ENCODE data around the gene GBP7. TPM values are rescaled to one million over a fixed set of nuclear protein-coding genes. Genes with fewer than 3 reads are reported as not detected.

GBP7 gene
- polyA plus RNA-seq, 3 donors, result not detected

DNA sequence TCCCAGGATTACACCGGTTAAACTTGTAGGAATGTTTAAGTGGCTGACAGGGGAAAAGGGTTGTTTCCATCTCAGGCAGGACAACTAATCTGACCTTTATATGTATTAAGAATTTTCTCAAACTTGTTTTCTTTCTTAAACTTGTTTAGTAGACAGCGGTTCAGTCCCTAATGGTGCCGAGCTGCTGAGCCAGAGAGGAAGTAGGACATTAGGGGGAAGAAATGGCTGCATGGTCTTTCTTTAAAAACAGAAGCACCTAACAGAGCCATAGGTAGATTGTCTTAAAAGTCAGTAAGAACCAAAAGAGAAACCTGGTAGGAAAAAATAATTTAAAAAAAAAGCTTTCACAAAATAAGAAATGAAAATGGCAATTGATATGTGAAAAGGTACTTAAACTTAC, 19.7 kb upstream of the GBP7 start:
- Histone ChIP-seq H3K4me1 (ENCODE audit: control insufficient read depth in 1 of 2, insufficient read depth in 2 of 2, low read length in 2 of 2) (peaks cover 14 to 30% of the 10 kb centered on the region in 2 donors), H3K79me2 (ENCODE audit: insufficient read depth, low read length) (no peaks in the 10 kb centered on the region), H2AFZ (ENCODE audit: insufficient read depth, low read depth, low read length, poor library complexity, severe bottlenecking) (no peak overlapping the region), H3K36me3 (replicated peaks in 1 of 2; ENCODE audit: control insufficient read depth in 1 of 2, insufficient read depth in 2 of 2, low read length in 2 of 2) (peaks cover 0 to 32% of the 10 kb centered on the region in 2 donors), H3K4me3 (replicated peaks in 1 of 3; ENCODE audit: low read depth in 2 of 3, low read length in 3 of 3) (no peak overlapping the region), H3K27me3 (ENCODE audit: control insufficient read depth in 2 of 2, insufficient read depth in 2 of 2, low read length in 2 of 2) (peaks cover 0 to 12% of the 10 kb centered on the region in 2 donors), H4K20me1 (ENCODE audit: insufficient read depth, low read length) (no peaks in the 10 kb centered on the region), H3K9me3 (replicated peaks in 1 of 2; ENCODE audit: control insufficient read depth in 1 of 2, insufficient read depth in 1 of 2, low read length in 2 of 2) (no peaks in the 10 kb centered on the region), H3K27ac (ENCODE audit: low read depth in 1 of 2, low read length in 2 of 2) (no peak overlapping the region), H3K9ac (ENCODE audit: insufficient read depth, low read length, poor library complexity, severe bottlenecking) (no peak overlapping the region), H3K4me2 (replicated peaks; ENCODE audit: extremely low read depth, low read length, poor library complexity, severe bottlenecking) (peak overlapping the region; percentile 20)
- peaks cover 44% of the 10 kb centered on the region for H3K4me1 Mint-ChIP-seq
- peaks cover 0 to 4% (median 0%) of the 10 kb centered on the region in 7 donors for H3K9me3 Mint-ChIP-seq
- H3K36me3 Mint-ChIP-seq, result peaks cover 20 to 55% of the 10 kb centered on the region in 2 donors
- TF ChIP-seq, protein P1, sequence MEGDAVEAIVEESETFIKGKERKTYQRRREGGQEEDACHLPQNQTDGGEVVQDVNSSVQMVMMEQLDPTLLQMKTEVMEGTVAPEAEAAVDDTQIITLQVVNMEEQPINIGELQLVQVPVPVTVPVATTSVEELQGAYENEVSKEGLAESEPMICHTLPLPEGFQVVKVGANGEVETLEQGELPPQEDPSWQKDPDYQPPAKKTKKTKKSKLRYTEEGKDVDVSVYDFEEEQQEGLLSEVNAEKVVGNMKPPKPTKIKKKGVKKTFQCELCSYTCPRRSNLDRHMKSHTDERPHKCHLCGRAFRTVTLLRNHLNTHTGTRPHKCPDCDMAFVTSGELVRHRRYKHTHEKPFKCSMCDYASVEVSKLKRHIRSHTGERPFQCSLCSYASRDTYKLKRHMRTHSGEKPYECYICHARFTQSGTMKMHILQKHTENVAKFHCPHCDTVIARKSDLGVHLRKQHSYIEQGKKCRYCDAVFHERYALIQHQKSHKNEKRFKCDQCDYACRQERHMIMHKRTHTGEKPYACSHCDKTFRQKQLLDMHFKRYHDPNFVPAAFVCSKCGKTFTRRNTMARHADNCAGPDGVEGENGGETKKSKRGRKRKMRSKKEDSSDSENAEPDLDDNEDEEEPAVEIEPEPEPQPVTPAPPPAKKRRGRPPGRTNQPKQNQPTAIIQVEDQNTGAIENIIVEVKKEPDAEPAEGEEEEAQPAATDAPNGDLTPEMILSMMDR (IDR thresholded peaks at IDR 0.05), result no peak
- no peak overlapping the region for H3K4me3 Mint-ChIP-seq
- peak in 1 of 3 donors; percentile 18 for DNase-seq
- no CpG with 5 or more reads among the region's 3 CpGs for WGBS (ENCODE audit: insufficient coverage)
- H3K27me3 Mint-ChIP-seq (ENCODE audit: low read depth in 3 of 3), result peaks cover 8 to 17% (median 11%) of the 10 kb centered on the region in 3 donors
- intact Hi-C loops (cut with micrococcal nuclease), result loop anchor here in 1 of 2 donors (5.0 kb wide), 1 partner anchor 157 kb away; no protein-coding TSS in a partner anchor
- no peak overlapping the region for H3K27ac Mint-ChIP-seq

DNA sequence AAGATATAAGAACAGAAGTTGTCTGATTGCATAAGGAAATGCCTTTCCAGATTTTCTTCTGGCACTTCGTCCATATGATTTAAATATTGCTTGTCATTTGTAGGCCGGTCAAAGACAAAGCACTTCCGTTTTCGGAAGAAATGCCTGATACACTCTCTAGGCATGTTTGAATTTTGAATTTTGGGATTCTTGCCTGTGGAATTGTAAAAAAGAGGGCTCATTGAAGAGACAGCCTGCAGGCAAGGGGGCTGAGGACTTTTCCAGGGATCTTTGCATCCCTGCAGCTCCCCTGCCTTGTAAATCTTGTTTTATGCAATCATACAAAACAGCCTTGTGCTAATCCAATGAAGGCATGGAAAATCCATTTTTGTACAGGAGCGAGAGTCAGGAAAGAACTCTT, 15.5 kb upstream of the GBP7 start:
- Histone ChIP-seq H3K4me2 (replicated peaks; ENCODE audit: extremely low read depth, low read length, poor library complexity, severe bottlenecking) (no peak overlapping the region), H3K9ac (ENCODE audit: insufficient read depth, low read length, poor library complexity, severe bottlenecking) (no peak overlapping the region), H4K20me1 (ENCODE audit: insufficient read depth, low read length) (no peaks in the 10 kb centered on the region), H3K27ac (ENCODE audit: low read depth in 1 of 2, low read length in 2 of 2) (no peak overlapping the region), H2AFZ (ENCODE audit: insufficient read depth, low read depth, low read length, poor library complexity, severe bottlenecking) (no peak overlapping the region), H3K9me3 (replicated peaks in 1 of 2; ENCODE audit: control insufficient read depth in 1 of 2, insufficient read depth in 1 of 2, low read length in 2 of 2) (no peaks in the 10 kb centered on the region), H3K79me2 (ENCODE audit: insufficient read depth, low read length) (no peaks in the 10 kb centered on the region), H3K36me3 (replicated peaks in 1 of 2; ENCODE audit: control insufficient read depth in 1 of 2, insufficient read depth in 2 of 2, low read length in 2 of 2) (peaks cover under 1 to 63% of the 10 kb centered on the region in 2 donors), H3K4me1 (ENCODE audit: control insufficient read depth in 1 of 2, insufficient read depth in 2 of 2, low read length in 2 of 2) (peaks cover 0 to 7% of the 10 kb centered on the region in 2 donors), H3K4me3 (replicated peaks in 1 of 3; ENCODE audit: low read depth in 2 of 3, low read length in 3 of 3) (no peak overlapping the region), H3K27me3 (ENCODE audit: control insufficient read depth in 2 of 2, insufficient read depth in 2 of 2, low read length in 2 of 2) (no peaks in the 10 kb centered on the region)
- Mint-ChIP-seq H3K27ac (no peak overlapping the region), H3K4me3 (no peak overlapping the region), H3K9me3 (peaks cover 0 to 1% (median 0%) of the 10 kb centered on the region in 7 donors), H3K4me1 (peaks cover 18% of the 10 kb centered on the region), H3K36me3 (peaks cover 26 to 84% of the 10 kb centered on the region in 2 donors), H3K27me3 (ENCODE audit: low read depth in 3 of 3) (peaks cover 0 to 2% (median 0%) of the 10 kb centered on the region in 3 donors)
- WGBS (ENCODE audit: insufficient coverage), result 91% methylated on average over 4 of the region's 5 CpGs
- DNase-seq, result no peak
- intact Hi-C loops (cut with micrococcal nuclease), result no loop called here
- TF ChIP-seq, protein P1 (IDR thresholded peaks at IDR 0.05), result no peak
